Lower lobe of right lung (tissue), 2 donors: ENCODE measurements around the gene WDR7. TPM values are rescaled to one million over a fixed set of nuclear protein-coding genes. Genes with fewer than 3 reads are reported as not detected.

Source experiments
- ATAC-seq, 2 donors: fragments of 200-7000 bp; cut with Tn5 transposase; one replicate each; pipeline ENCODE4 v1.9.1; 2020 to 2022; ENCODE audit warnings: mild to moderate bottlenecking in 2 of 2, moderate library complexity in 2 of 2
- DNase-seq: peaks from one replicate; pipeline ENCODE4 v3.0.0-alpha.2; 2020
- H3K27ac ChIP-seq: fragments of 200-600 bp; one replicate; pipeline ENCODE4 v1.8.0; 2022
- H3K27me3 ChIP-seq: fragments of 200-600 bp; one replicate; pipeline ENCODE4 v1.8.0; 2022; ENCODE audit warnings: low read depth
- H3K36me3 ChIP-seq: fragments of 200-600 bp; one replicate; pipeline ENCODE4 v1.8.0; 2022; ENCODE audit warnings: mild to moderate bottlenecking
- H3K4me1 ChIP-seq: fragments of 200-600 bp; one replicate; pipeline ENCODE4 v1.8.0; 2022
- H3K4me3 ChIP-seq: fragments of 200-600 bp; one replicate; pipeline ENCODE4 v1.8.0; 2022; ENCODE audit warnings: mild to moderate bottlenecking
- H3K9me3 ChIP-seq: fragments of 200-600 bp; one replicate; pipeline ENCODE4 v1.8.0; 2022
- intact Hi-C: fragments of 100-400 bp; cut with DNase I; formaldehyde crosslinking; loops from one replicate; pipeline ENCODE4 v1.11.0; 2022
- total RNA-seq: library from RNA; stranded (reverse); fragmentation: NEBNext Ultra II Directional; extraction: Animal tissue kit (Norgen Biotek cat#: 25700); gene quantifications from one replicate; pipeline ENCODE4 v1.2.1, GENCODE V29; 2021
- TF ChIP-seq, protein P1 (sequence below): fragments of 200-600 bp; IDR thresholded peaks from one replicate; pipeline ENCODE4 v1.8.0; 2022; ENCODE audit warnings: antibody characterized with exemption, mild to moderate bottlenecking
- donor health status: DM: no; HTN: yes; CAD: no; lungs with severe emphysema.

Gene WDR7
- total RNA-seq, 1 donor from 2014 or later, result 29.1 TPM

DNA sequence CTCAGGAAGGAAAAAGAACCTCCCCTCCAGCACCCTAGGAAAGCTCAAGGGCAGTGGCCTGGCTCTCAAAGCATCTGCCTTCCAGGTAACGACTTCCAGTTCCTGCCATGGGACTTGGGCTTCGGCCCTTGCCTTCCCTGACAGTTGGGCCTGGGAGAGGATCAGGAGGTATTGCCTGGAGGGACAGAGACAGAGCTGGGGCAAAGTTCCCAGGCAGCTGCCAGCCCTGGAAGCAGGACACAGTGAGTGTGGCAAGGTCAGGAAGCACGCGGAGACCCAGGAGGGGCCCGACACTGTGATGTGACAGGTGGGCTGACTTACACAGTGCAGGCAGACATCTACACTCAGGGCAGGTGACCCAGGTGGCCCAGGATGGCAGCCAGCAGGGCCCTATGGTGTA, 408.2 kb downstream of the WDR7 start:
- ATAC-seq (peak in 1 of 2 donors; percentile 16), DNase-seq (no peak)
- TF ChIP-seq, protein P1, sequence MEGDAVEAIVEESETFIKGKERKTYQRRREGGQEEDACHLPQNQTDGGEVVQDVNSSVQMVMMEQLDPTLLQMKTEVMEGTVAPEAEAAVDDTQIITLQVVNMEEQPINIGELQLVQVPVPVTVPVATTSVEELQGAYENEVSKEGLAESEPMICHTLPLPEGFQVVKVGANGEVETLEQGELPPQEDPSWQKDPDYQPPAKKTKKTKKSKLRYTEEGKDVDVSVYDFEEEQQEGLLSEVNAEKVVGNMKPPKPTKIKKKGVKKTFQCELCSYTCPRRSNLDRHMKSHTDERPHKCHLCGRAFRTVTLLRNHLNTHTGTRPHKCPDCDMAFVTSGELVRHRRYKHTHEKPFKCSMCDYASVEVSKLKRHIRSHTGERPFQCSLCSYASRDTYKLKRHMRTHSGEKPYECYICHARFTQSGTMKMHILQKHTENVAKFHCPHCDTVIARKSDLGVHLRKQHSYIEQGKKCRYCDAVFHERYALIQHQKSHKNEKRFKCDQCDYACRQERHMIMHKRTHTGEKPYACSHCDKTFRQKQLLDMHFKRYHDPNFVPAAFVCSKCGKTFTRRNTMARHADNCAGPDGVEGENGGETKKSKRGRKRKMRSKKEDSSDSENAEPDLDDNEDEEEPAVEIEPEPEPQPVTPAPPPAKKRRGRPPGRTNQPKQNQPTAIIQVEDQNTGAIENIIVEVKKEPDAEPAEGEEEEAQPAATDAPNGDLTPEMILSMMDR, result no peak
- Histone ChIP-seq H3K9me3 (no peaks in the 10 kb centered on the region), H3K36me3 (no peaks in the 10 kb centered on the region), H3K27me3 (no peaks in the 10 kb centered on the region), H3K27ac (no peak overlapping the region), H3K4me1 (no peaks in the 10 kb centered on the region), H3K4me3 (no peak overlapping the region)
- intact Hi-C loops, result no loop called here

DNA sequence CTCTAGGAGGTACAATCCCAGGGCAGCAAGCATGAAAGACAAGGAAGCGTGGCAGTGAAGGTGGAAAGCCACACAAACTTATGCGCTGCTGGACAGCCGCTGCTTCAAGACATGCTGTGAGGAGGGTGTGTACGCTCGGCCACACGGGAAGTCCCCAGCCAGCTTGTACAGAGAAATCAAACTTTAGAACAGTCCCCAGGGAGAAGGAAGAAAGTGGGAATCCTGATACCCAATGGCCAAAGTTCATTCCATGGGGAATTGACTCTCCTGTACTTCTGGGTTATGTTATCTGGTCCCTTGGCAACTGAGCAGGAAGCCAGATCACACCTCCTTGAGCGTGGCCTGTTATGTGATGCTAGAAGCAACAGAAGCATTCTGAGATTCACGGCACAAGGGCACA, 409.7 kb downstream of the WDR7 start:
- TF ChIP-seq, protein P1, result no peak
- no peak overlapping the region for H3K4me3 ChIP-seq
- no peaks in the 10 kb centered on the region for H3K9me3 ChIP-seq
- intact Hi-C loops, result no loop called here
- no peak overlapping the region for H3K27ac ChIP-seq
- no peaks in the 10 kb centered on the region for H3K36me3 ChIP-seq
- H3K4me1 ChIP-seq, result no peaks in the 10 kb centered on the region
- no peak for ATAC-seq
- no peak for DNase-seq
- H3K27me3 ChIP-seq, result no peaks in the 10 kb centered on the region

DNA sequence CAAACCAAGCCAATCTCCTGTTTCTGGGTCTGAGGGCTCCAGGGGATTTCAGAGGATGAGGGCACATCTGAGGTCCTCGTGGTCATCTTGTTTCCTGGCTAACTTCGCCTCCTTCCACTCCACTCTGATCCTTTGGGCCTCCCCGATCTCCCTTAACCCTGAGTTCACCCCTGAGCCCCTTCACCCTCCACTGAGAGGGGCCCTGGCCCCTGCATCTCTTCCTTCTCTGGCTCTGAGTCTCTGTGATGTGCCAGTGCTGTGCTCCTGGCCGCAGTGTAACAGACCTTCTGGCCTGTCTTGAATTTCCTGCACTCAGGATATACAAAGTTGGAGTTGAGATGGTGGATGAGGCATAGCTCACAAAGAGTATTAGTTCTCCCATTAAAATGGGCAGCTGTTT, 411.0 kb downstream of the WDR7 start:
- TF ChIP-seq, protein P1, result no peak
- ATAC-seq (no peak), DNase-seq (no peak)
- Histone ChIP-seq H3K4me3 (no peak overlapping the region), H3K9me3 (no peaks in the 10 kb centered on the region), H3K36me3 (no peaks in the 10 kb centered on the region), H3K27ac (no peak overlapping the region), H3K27me3 (no peaks in the 10 kb centered on the region), H3K4me1 (no peaks in the 10 kb centered on the region)
- intact Hi-C loops, result no loop called here

DNA sequence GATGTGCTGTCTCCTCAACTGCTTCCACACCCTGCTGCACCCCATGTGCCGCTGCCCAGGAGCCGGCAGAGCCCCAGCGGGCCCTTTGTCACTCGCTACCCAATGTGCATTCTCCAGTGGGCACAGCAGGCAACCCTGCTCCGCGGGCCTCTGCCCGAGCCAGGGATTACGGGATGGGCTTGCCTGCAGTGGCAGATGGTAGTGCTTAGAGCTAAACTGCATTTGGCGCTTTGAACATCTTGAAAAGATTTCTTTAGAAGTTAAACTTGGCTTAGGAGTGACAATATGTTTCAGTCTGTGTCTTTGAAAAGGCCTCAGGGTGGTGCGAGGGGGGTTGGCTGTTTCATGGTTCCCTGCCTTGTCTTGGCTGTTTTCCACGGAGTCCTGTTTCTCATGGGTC, 411.7 kb downstream of the WDR7 start:
- DNase-seq, result no peak
- H3K9me3 ChIP-seq, result no peaks in the 10 kb centered on the region
- no peak overlapping the region for H3K27ac ChIP-seq
- no peak overlapping the region for H3K4me3 ChIP-seq
- intact Hi-C loops, result no loop called here
- H3K27me3 ChIP-seq, result no peaks in the 10 kb centered on the region
- no peaks in the 10 kb centered on the region for H3K4me1 ChIP-seq
- TF ChIP-seq, protein P1, result no peak
- no peak for ATAC-seq
- no peaks in the 10 kb centered on the region for H3K36me3 ChIP-seq

DNA sequence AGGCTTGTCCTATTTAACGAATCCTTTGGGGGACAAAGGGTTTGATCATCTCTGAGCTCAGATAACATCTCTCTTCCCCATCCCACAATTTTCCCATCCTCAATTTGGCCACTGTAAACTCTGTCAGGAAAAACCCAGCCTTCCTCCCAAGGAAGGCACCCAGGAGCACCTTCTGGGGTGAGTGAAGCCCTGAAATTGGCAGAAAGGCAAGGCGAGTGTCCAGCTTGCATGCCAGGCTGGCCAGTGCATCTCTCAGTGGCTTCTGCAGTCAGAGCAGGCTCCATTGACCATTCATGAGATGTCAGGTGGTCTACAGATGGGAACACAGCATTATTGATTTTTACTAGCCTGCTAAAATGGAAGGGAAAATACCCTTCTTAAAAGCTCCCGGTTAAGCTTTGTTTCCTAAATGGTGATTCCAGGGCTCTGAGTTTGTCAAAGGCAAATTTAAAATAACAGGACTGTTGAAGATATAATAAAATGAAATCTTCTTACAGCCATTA, 412.5 kb downstream of the WDR7 start:
- TF ChIP-seq, protein P1, result no peak
- no peaks in the 10 kb centered on the region for H3K9me3 ChIP-seq
- no peak overlapping the region for H3K27ac ChIP-seq
- no peak for ATAC-seq
- DNase-seq, result no peak
- no peak overlapping the region for H3K4me3 ChIP-seq
- no peaks in the 10 kb centered on the region for H3K27me3 ChIP-seq
- intact Hi-C loops, result no loop called here
- H3K36me3 ChIP-seq, result no peaks in the 10 kb centered on the region
- no peaks in the 10 kb centered on the region for H3K4me1 ChIP-seq
